ENCODE measurements around the gene SLC4A2.

The SLC4A2 gene

DNA sequence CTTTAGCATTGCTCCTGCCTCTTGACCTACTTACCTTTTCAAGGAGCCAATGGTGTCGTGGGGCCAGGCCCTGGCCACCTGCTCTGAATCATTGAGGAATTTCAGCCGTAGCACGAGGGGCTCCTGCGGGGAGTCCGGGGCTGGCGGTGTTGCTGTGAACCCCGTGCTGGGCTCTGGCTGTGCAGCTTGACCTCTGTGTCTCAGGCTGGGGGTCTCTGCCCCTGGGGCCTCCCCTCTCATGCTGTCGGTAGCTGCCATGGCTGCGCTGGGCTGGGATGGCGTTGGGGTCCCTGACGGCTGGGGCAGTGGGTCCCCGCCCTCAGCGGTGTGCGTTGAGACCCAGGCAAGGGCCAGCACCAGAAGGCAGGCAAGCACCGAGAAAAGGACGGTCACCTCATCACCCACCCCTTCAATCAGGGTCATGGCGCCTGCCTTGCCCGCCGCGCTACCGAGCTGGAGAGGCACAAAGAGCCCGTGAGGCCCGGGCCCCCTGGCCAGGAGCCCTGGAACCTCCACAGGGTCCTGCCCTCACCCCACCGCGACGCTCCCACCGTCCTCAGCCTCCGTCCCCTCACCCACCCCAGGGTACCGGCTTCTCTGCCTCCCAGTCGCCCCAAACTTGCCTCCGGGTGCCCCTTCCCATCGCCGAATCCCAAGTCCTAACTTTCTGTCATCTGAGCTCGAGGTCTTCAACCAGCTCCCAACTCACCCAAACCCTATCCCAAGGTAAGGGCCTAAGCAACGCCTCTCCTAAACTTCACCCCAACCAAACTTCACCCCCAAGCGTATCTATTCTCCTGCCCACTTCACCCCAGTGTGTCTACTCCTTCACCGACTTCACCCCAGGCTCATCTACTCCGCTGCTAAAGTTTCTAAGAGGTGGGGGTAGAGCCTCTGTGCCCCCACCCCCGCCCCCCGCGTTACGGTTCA is 23.0 kb downstream of the SLC4A2 start:
- Histone ChIP-seq H3K27ac (ENCODE audit: low read length) (peak overlapping the region; percentile 95), H3K4me1 (ENCODE audit: control insufficient read depth, insufficient read depth, low read length) (peaks cover 59% of the 10 kb centered on the region), H3K9ac (ENCODE audit: low read length in 2 of 2) (peak overlapping the region; percentile 81), H3K9me3 (ENCODE audit: control insufficient read depth in 2 of 2, low read length in 2 of 2) (no peaks in the 10 kb centered on the region), H3K27me3 (ENCODE audit: control insufficient read depth in 1 of 2, insufficient read depth in 2 of 2, low read length in 2 of 2) (no peaks in the 10 kb centered on the region), H3K4me3 (ENCODE audit: low read length in 2 of 2) (peak overlapping the region; percentile 72 to 87), H3K36me3 (ENCODE audit: control insufficient read depth in 2 of 2, insufficient read depth in 2 of 2, low read length in 2 of 2) (no peaks in the 10 kb centered on the region)

DNA sequence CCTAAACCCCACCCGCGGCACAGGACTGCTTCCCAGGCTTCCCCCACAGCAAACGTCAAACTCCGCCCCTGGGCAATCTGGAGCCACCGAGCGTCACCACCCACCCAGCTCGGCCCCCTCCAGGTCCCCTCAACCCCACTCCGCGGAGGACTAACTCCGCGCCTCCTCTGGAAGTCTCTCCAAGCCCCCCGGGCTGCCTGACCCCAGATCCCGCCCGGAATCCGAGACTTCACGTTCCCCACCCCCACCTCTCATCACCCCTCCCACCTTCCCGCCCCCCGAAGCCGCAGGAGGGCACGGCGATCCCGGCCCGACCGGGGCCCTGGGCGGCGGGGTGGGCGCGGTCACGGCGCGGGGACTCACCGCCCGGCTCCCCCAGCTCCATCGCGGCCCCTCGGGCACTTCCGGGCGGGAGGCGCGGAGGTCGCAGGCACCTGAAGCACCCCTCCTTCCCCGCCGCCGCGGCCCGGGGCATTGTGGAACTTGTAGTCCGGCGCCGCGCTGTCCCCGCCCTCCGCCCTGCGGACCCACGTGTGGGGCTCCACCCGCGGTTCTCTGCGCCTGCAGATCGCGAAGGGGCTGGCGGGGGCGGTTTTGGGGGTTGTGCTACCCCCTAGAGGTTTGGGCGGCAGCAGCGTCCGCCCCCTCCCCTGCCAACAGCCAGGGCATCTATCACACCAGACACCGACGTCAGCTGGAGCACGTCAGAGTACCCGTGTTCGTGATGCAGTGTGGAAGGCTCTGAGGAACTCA is 23.9 kb downstream of the SLC4A2 start, which contains the start of gene TMUB1:
TSS of gene TMUB1 (minus strand) at position 423 of the 753 bp plus-strand sequence. CDS start 930 bp downstream, outside the sequence.
- no peaks in the 10 kb centered on the region for H3K27me3 ChIP-seq (ENCODE audit: control insufficient read depth in 1 of 2, insufficient read depth in 2 of 2, low read length in 2 of 2)
- peak within 1 kb of the TSS; percentile 72 to 87 for H3K4me3 ChIP-seq (ENCODE audit: low read length in 2 of 2)
- H3K9ac ChIP-seq (ENCODE audit: low read length in 2 of 2) = peak within 1 kb of the TSS; percentile 81
- H3K36me3 ChIP-seq (ENCODE audit: control insufficient read depth in 2 of 2, insufficient read depth in 2 of 2, low read length in 2 of 2) = no peaks in the 10 kb centered on the region
- H3K27ac ChIP-seq (ENCODE audit: low read length) = peak within 1 kb of the TSS; percentile 95
- peaks cover 63% of the 10 kb centered on the region for H3K4me1 ChIP-seq (ENCODE audit: control insufficient read depth, insufficient read depth, low read length)
- no peaks in the 10 kb centered on the region for H3K9me3 ChIP-seq (ENCODE audit: control insufficient read depth in 2 of 2, low read length in 2 of 2)

DNA sequence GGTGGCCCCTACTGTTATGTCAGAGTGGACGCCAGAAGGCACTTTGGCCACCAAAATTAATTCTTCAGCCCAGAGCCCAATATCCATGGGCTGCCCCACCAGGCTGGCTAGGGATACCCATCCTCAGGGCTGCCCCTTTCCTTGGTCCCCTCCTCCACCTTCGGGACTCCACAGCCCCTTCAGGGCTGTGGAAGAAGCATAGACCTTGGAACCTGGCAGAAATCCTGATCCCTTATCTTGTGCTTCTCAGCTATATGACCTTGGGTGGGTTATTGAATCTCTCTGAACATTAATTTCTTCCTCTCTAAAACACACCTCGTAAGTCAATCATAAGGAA is 24.4 kb downstream of the SLC4A2 start:
- Histone ChIP-seq H3K27me3 (ENCODE audit: control insufficient read depth in 1 of 2, insufficient read depth in 2 of 2, low read length in 2 of 2) (no peaks in the 10 kb centered on the region), H3K27ac (ENCODE audit: low read length) (peak overlapping the region; percentile 95), H3K4me3 (ENCODE audit: low read length in 2 of 2) (peak overlapping the region; percentile 72 to 87), H3K36me3 (ENCODE audit: control insufficient read depth in 2 of 2, insufficient read depth in 2 of 2, low read length in 2 of 2) (no peaks in the 10 kb centered on the region), H3K9me3 (ENCODE audit: control insufficient read depth in 2 of 2, low read length in 2 of 2) (no peaks in the 10 kb centered on the region), H3K9ac (ENCODE audit: low read length in 2 of 2) (peak overlapping the region in 1 of 2 donors; percentile 81), H3K4me1 (ENCODE audit: control insufficient read depth, insufficient read depth, low read length) (peaks cover 63% of the 10 kb centered on the region)

DNA sequence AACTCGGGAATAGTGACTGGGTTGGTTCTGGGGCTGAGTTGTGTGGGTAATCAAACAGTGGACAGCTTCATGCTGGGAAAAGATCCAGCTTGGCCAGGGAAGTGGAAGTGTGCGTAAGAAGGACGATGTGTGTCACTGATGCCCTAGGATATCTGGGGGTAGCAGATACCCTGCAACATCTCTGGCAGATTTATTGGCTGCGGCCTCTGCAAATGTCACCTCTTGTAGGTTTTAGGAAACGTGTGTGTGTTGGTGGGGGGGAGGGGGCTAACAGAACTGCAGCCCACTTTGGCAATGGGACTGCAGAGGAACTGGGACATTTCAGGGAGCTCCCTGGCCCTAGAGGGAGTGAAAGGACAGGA is 25.9 kb downstream of the SLC4A2 start:
- Histone ChIP-seq H3K4me1 (ENCODE audit: control insufficient read depth, insufficient read depth, low read length) (peaks cover 66% of the 10 kb centered on the region), H3K36me3 (ENCODE audit: control insufficient read depth in 2 of 2, insufficient read depth in 2 of 2, low read length in 2 of 2) (no peaks in the 10 kb centered on the region), H3K9ac (ENCODE audit: low read length in 2 of 2) (peak overlapping the region; percentile 51 to 60), H3K9me3 (ENCODE audit: control insufficient read depth in 2 of 2, low read length in 2 of 2) (no peaks in the 10 kb centered on the region), H3K4me3 (ENCODE audit: low read length in 2 of 2) (peak overlapping the region in 1 of 2 donors; percentile 76), H3K27ac (ENCODE audit: low read length) (peak overlapping the region; percentile 86), H3K27me3 (ENCODE audit: control insufficient read depth in 1 of 2, insufficient read depth in 2 of 2, low read length in 2 of 2) (no peaks in the 10 kb centered on the region)

DNA sequence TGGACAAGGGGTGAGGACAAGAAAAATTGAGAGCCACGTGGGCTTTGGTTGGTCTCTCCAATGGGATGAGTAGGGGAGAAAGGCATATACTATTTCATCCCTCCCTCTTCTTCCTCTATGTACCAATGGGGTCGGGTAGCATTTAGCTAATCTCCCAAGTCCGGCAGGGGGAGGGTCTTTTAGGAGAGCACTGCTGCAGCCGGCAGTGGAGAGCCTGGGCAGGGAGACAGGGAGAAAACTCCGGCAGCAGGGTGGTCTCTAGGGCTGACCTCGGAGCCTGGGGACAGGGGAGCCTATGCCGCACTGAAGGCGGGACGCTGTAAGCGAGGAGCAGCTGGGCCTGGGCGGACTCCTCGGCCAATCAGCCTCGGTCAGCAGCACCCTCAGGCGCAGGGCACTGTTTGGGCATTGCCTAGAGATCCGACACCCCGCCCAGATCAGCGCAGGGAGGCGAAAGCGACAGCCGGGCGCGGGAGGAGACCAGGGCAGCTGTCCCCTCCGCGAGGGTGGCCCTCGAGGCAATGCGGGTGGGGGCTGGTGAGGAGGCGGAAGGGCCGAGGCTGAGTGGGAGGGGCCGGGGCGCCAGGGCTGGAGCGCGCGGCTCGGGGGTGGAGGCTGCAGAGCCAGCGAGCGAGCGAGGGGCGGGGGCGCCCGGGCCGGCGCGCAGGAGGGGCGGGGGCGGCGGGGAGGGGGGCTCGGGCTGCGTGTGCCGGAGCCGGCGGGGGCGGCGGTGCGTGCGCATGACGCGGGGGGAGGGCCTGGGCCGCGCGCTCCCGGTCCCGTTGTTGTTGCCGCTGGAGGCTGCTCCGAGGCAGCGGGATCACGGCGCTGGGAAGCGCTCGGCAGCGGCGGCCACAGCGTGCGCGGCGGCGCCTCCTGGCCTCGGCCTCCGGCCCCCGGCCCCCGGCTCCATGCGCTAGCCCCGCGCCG is 26.6 kb downstream of the SLC4A2 start, which contains the start of gene AGAP3:
TSS of gene AGAP3 (plus strand) at position 785 of the 930 bp plus-strand sequence. CDS start 267 bp downstream, outside the sequence.
- H3K27ac ChIP-seq (ENCODE audit: low read length) = peak within 1 kb of the TSS; percentile 96
- peaks cover 70% of the 10 kb centered on the region for H3K4me1 ChIP-seq (ENCODE audit: control insufficient read depth, insufficient read depth, low read length)
- no peaks in the 10 kb centered on the region for H3K27me3 ChIP-seq (ENCODE audit: control insufficient read depth in 1 of 2, insufficient read depth in 2 of 2, low read length in 2 of 2)
- H3K9ac ChIP-seq (ENCODE audit: low read length in 2 of 2) = peak within 1 kb of the TSS; percentile 75 to 79
- peak within 1 kb of the TSS; percentile 80 to 89 for H3K4me3 ChIP-seq (ENCODE audit: low read length in 2 of 2)
- H3K9me3 ChIP-seq (ENCODE audit: control insufficient read depth in 2 of 2, low read length in 2 of 2) = no peaks in the 10 kb centered on the region
- no peaks in the 10 kb centered on the region for H3K36me3 ChIP-seq (ENCODE audit: control insufficient read depth in 2 of 2, insufficient read depth in 2 of 2, low read length in 2 of 2)

DNA sequence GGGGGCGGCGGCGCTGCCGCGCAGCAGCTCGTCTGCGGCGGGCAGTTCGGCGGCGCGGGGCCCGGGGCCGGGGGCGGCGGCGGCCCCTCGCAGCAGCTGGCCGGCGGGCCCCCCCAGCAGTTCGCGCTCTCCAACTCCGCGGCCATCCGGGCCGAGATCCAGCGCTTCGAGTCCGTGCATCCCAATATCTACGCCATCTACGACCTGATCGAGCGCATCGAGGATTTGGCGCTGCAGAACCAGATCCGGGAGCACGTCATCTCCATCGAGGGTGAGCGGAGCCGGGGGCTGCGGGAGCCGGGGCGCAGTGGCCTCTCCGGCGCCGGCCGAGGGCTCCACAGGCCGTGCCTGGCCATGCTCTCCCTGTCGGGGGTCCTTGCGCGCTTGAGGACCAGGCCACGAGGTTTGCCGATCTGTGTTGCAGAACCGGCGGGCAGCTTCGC is 27.4 kb downstream of the SLC4A2 start:
- Histone ChIP-seq H3K9ac (ENCODE audit: low read length in 2 of 2) (peak overlapping the region; percentile 75 to 79), H3K27me3 (ENCODE audit: control insufficient read depth in 1 of 2, insufficient read depth in 2 of 2, low read length in 2 of 2) (no peaks in the 10 kb centered on the region), H3K4me3 (ENCODE audit: low read length in 2 of 2) (peak overlapping the region; percentile 80 to 89), H3K9me3 (ENCODE audit: control insufficient read depth in 2 of 2, low read length in 2 of 2) (no peaks in the 10 kb centered on the region), H3K27ac (ENCODE audit: low read length) (peak overlapping the region; percentile 96), H3K4me1 (ENCODE audit: control insufficient read depth, insufficient read depth, low read length) (peaks cover 67% of the 10 kb centered on the region), H3K36me3 (ENCODE audit: control insufficient read depth in 2 of 2, insufficient read depth in 2 of 2, low read length in 2 of 2) (peaks cover 0 to under 1% of the 10 kb centered on the region in 2 donors)

DNA sequence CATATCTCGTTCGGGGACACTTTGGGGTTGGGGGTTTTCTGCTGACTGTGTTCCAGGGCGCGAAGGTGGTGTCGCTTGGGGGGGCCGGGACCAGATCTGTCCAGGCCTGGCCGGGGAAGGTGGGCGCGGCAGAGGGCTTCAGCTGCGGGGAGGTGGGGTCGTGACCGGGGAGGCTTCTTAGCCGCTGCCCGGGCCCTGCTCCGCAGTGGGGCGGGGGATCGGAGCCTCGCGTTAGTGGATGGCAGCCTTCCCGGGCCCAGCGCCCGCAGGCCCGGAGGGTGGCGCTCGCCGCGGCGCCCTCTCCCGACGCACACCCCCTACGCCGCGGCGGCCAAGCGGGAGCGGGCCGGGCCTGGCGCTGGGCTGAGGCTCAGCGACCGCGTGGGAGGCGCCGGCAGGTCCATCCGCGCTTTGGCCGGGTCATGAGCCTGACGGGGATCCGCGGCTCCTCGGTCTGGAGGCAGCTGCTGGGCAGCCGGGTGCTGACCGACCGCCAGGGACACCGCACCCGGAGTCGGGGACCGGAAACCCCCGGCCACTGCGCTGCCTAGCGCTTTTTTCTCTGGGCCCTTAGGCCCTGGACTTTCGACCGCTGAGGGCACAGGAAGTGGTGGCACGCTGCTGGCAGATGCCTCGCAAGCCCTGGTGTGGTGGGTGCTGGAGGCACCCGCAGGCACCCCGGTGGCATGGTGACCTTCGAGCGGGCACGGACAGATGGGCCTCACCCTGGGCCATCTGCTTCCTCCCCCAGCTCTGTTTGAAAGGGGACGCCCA is 28.0 kb downstream of the SLC4A2 start:
- Histone ChIP-seq H3K27me3 (ENCODE audit: control insufficient read depth in 1 of 2, insufficient read depth in 2 of 2, low read length in 2 of 2) (no peaks in the 10 kb centered on the region), H3K4me3 (ENCODE audit: low read length in 2 of 2) (peak overlapping the region; percentile 80 to 89), H3K9ac (ENCODE audit: low read length in 2 of 2) (peak overlapping the region; percentile 79 to 84), H3K9me3 (ENCODE audit: control insufficient read depth in 2 of 2, low read length in 2 of 2) (no peaks in the 10 kb centered on the region), H3K27ac (ENCODE audit: low read length) (peak overlapping the region; percentile 96), H3K4me1 (ENCODE audit: control insufficient read depth, insufficient read depth, low read length) (peaks cover 64% of the 10 kb centered on the region), H3K36me3 (ENCODE audit: control insufficient read depth in 2 of 2, insufficient read depth in 2 of 2, low read length in 2 of 2) (peaks cover 3% of the 10 kb centered on the region in 2 donors)

DNA sequence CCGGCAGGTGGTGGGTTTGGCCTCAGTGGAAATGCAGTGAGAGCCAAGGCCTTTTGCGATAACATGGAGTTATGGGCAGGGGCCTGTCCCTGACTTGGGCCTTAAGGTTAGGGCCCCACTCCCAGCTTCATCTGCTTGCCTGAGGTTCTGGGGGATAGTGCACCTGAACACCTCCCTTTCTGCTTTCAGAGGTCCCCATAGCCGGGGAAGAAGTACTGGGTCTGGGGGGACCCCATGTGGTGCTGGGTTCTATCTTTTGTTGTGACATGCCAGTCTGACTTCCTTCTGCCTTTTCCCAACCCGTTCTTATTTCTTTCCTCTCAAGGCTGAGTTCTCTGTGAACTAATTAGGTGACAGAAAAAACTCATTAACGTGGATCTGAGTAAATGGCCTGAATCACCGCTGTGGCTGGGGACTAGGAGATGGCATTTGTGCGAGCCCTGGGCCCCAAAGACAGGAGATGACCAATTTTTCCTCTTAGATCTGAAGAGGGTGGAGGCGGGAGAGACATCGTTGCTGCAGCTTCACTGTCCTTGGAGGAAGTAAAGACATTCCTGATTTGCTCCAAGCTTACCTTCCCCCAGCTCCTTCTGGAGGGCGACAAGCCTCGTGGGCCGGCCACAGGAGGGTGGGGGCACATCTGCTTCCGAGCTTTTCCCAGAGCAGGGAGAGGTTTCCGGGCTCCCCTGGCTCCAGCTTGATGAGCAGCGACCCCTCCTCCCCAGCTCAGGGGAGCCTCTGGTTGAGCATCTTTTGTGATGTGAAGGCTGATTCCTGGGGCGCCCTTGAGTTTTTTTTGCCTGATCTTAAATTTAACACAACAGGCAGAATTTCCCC is 28.8 kb downstream of the SLC4A2 start:
- no peaks in the 10 kb centered on the region for H3K9me3 ChIP-seq (ENCODE audit: control insufficient read depth in 2 of 2, low read length in 2 of 2)
- peak overlapping the region; percentile 96 for H3K27ac ChIP-seq (ENCODE audit: low read length)
- peaks cover 61% of the 10 kb centered on the region for H3K4me1 ChIP-seq (ENCODE audit: control insufficient read depth, insufficient read depth, low read length)
- no peaks in the 10 kb centered on the region for H3K27me3 ChIP-seq (ENCODE audit: control insufficient read depth in 1 of 2, insufficient read depth in 2 of 2, low read length in 2 of 2)
- H3K9ac ChIP-seq (ENCODE audit: low read length in 2 of 2) = peak overlapping the region; percentile 79 to 84
- H3K4me3 ChIP-seq (ENCODE audit: low read length in 2 of 2) = peak overlapping the region; percentile 80 to 89
- peaks cover 3% of the 10 kb centered on the region in 2 donors for H3K36me3 ChIP-seq (ENCODE audit: control insufficient read depth in 2 of 2, insufficient read depth in 2 of 2, low read length in 2 of 2)
